ENCODE results near the gene OTOF.

DNA sequence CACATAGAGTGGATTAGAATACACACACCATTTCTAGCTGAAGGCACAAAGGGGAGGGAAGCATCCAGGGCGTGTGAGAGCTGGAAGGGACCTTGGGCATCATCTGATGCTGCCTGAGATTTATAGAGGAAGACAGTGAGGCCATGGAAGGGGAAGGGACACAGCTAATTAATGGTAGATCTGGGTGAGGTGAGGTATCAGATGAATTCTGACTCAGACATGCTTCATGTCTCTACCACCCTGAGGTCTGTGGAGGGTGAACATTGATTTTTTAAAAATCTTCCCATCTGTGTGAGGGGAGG is 42.2 kb upstream of the OTOF start:
- TF ChIP-seq, protein P1, sequence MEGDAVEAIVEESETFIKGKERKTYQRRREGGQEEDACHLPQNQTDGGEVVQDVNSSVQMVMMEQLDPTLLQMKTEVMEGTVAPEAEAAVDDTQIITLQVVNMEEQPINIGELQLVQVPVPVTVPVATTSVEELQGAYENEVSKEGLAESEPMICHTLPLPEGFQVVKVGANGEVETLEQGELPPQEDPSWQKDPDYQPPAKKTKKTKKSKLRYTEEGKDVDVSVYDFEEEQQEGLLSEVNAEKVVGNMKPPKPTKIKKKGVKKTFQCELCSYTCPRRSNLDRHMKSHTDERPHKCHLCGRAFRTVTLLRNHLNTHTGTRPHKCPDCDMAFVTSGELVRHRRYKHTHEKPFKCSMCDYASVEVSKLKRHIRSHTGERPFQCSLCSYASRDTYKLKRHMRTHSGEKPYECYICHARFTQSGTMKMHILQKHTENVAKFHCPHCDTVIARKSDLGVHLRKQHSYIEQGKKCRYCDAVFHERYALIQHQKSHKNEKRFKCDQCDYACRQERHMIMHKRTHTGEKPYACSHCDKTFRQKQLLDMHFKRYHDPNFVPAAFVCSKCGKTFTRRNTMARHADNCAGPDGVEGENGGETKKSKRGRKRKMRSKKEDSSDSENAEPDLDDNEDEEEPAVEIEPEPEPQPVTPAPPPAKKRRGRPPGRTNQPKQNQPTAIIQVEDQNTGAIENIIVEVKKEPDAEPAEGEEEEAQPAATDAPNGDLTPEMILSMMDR (IDR thresholded peaks at IDR 0.05; ENCODE audit: extremely low read depth in 1 of 2, insufficient read depth in 1 of 2, low read depth in 1 of 2, low read length in 2 of 2), result no peak
- no peak for TF ChIP-seq EZH2 (IDR thresholded peaks at IDR 0.05; ENCODE audit: borderline replicate concordance, low read depth, low read length, severe bottlenecking)
- no peak for TF ChIP-seq POLR2A (IDR thresholded peaks at IDR 0.05; ENCODE audit: low read depth, low read length)
- TF ChIP-seq, protein P2, sequence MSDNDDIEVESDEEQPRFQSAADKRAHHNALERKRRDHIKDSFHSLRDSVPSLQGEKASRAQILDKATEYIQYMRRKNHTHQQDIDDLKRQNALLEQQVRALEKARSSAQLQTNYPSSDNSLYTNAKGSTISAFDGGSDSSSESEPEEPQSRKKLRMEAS (IDR thresholded peaks at IDR 0.05; ENCODE audit: insufficient read depth, insufficient read length), result no peak
- TF ChIP-seq FOS (IDR thresholded peaks at IDR 0.05; ENCODE audit: borderline replicate concordance, insufficient read depth, low read length), result no peak
- TF ChIP-seq GATA2 (IDR thresholded peaks at IDR 0.05; ENCODE audit: insufficient read depth, insufficient read length, low read depth, low read length), result no peak
- no peak for TF ChIP-seq POLR2AphosphoS5 (IDR thresholded peaks at IDR 0.05; ENCODE audit: insufficient read depth, low read depth, low read length)
- TF ChIP-seq JUN (IDR thresholded peaks at IDR 0.05; ENCODE audit: borderline replicate concordance, insufficient read depth, insufficient read length, low read depth), result no peak

Data from endothelial cell of umbilical vein (primary cell).